Activated CD4-positive, alpha-beta T cell treated with anti-CD3 and anti-CD28 coated beads for 4 hours (primary cell): ENCODE measurements around the gene PNKP.

Experiments
- DNase-seq, 2 donors: peaks; one replicate each; pipeline ENCODE4 v3.0.0-alpha.2; 2020

The PNKP gene

DNA sequence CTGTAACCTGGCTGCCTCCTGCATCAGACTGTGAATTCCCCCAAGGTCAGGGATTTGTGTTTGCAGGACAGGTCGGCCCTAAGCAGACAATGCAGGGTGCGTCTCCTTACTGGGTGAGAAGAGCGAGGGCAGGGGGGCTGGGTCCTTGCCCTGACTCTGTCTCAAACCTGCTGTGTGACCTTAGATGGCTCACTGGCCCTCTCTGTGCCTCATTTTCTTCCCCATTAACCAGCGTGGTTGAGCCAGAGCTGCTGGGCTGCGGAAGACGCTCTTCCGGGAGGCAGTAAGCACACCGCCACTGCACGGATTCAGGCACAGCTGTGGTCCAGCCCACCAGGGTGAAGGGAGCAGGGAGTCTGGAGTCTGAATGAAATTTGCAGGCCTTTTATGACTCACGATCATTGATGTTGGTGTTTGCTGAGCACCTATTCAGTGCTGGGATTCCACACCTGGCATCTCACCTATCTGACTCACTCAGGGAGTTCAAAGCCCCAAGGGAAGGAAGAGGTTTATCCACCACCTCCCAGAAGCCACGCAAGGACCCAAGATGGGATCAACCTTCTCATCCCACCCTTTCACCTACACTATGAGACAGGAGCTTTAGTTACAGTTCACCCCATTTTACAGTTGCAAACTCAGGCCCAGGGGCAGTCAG lies 7.3 kb upstream of the PNKP start:
- DNase-seq: no peak

DNA sequence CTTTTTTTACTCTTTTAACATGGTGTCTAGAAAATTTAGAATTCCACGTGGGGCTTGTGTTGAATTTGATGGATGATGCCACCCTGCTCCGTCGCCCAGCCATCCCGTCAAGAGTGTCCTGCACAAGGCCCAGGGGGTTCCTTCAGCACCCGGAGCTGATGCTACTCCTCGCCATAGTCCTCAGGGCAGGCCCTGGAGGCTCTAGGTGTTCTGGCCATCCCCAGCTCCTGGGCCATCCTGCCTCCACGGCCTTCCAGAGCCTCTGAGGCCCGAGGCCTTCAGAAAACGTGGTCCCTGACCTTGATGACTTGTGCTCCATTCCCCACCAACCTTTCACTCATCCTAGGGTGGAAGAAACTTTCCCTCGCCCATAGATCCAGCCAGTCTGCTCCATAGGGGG lies 6.5 kb upstream of the PNKP start:
- no peak for DNase-seq

DNA sequence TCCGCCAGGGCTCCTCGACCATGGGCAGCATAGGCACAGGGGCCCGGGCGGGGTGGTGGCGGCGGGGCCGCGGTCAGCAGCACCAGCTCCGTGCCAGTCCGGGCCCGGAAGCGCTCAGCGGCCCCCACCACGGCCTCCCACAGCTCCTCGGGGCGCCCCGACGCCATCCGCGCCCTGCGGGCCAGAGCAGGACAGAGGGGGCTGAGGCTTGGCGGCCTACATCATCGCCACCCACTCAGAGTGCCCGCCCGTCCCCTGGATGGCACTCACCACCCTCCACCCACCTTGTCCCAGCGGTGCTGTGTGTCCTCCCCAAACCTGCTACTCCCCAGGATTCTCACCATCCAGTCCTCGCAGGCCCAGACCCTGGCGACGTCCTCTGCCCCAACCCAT lies 5.7 kb upstream of the PNKP start:
- no peak for DNase-seq

DNA sequence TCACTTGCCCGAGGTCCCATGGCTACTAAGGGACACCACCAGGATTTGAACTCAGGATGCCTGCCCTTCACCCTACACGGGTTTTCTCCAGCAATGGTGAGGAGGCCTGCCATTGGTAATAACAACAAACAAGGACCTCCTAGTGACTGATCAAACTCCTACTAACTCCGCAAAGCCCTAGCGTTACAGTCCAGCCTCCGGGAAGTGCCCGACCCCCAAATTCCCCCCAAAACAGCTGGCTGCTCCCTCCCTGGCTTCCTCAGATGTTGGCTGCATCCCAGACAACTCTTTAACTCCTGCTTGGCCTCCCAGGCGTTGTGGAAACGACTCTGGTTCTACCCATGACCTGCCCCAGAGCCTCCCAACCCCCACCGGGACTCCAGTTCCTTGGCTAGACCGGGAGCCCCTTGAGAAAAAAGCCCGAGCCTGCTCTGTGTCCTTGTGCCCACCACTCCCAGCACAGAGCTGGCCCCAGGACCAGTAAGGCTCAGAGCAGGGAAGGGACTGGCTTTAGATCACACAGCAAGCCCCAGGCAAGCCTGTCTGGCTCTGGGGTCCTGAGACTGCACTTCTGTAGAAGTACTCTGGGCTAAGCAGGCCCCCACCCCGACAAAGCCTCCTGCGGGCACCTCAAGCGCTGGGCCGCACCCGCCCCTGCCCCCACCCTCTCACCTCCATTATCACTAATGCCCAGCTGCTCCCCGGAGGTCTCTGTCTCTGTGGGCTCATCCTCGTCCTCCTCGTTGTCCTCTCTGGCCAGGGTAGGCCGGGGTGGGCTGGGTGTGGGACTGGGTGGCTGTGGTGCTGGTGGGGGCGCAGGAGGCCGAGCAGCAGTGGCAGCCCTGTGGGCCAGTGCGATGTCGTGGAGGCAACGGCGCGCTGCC lies 5.1 kb upstream of the PNKP start:
- no peak for DNase-seq

DNA sequence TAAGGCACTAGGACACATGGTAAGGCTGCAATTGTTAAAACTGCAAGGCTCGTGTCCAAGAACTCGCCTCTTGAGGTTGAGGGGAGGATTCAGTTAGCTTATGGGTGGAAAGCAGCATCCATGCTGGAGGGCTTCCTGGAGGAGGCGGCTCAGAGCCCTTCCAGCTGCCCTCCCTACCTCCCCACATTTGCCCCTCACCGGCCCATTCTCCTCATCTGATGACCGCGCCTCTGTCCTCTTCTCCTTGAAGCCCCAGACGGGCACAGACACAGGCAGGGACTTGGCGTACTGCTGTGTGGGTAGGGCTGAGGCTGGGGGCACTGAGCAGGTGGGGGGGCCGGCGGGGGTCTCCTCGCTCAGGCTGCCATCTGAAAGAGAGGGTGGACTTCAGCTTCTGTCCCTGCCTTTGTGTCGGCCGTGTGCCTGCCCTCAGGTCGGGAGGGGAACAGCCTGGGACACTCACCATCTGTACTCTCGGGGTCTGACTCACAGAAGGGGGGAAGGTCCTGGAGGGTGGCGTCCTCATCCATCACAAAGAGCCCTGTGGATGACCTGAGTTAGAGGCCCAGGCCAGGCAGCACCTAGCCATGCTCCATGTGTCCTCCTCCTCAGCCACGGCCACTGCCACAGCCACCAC lies 4.1 kb upstream of the PNKP start:
- no peak for DNase-seq

DNA sequence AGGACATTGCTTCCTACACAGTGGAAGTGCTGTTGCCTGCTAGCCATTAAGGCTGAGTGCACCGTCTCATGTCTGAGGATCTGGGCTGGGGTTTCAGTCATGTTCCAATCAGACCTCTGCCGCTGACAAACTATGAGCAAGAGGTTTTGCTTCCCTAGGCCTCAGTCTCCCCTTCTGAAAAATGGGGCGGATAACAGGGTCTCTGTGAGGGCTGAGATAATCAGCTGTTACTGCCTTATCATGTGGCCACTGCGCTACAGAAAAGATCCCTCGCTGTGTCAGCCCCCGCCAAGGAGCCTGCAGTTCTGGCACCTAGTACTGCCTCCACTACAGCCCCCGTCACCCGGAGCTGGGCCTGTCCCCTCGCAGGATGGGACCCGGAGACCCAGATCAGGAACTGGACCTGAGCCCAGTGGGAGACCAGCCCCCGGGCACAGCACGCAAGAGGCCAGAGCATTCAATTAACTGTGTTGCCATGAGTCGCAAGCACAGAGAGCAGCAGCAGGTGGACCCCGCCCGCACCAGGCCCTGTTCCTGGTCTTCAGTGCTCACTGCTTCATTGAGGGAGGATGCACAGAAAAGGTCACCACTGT lies 3.0 kb upstream of the PNKP start:
- no peak for DNase-seq

DNA sequence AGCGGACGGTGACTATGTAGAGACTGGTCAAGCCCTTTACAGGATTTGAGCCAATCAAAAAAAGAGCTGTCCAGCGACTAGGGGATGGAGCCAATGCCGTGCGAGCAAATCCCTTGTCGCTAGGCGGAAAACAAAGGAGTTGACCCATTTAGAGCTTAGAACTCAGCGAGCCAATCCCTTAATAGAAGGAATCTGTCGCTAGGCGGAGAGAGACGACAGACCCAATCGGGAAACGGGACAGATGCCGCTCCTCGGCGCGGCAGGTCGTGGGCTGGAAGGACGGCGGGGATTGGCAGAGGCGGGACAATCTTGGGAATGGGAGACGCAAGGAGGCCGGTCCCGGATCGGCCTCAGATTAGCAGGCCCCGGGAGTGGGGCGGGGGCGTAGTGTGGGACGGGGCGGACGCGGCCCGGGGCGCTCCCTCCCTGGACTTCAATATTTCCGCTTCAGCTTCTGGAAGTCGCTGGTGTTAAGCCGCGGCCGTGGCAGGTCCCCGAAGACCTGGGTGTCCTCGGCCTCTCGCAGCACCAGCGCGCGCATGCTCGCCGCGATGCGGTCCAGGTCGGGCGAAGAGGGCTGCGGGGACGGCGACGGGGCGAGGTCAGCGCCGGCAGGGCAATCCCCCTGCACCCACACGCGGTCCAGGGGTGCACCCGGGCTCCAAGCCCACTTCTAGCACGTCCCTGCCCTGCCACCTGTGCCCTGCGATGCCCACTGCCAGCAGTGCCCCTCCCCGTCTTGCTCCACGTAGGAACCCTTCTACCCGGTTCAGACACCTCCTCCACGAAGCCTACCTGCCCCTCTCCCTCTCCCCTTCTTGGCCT lies 2.3 kb upstream of the PNKP start:
- DNase-seq: peak; percentile 83 to 86

DNA sequence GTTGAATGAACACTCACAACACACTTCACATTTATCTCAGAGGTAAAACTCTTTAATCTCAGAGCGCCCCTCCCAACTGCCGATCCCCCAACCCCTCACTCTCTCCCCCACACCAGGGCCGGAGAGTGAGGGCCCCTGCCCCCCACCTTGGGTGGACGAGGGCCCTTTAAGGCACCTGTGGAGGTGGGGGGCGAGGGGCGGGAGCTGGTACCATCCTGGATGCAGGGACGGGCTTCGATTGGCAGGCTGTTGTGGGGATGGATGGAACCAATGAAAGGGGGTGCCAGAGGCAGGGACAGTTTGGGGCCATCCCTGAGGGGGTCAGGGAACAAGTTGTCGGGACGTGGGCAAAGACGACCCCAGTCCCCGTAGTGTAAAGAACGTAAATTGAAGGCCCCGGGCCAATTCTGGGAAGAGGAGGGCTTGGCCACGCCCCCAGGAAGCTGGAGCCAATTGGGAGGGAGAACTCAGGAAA lies 1.7 kb upstream of the PNKP start:
- DNase-seq: no peak

DNA sequence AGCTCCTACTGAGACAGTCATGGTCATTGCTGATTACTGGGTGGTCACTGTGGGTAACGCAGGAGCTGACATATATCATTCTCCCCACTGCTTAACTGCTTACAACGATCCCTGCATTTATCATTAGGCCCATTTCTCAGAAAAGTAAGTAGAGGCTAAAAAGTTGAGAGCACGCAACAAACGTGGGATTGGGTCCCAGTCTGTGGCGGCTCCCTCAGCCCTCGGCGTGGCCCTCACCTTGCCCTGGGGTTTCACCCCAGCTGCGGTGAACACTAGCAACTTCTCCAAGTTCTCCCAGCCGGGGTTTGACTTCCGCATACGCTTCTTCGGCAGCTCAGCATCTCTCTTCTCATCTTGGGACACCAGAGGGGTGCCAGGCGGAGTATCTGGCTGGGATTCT lies 2.5 kb downstream of the PNKP start:
- DNase-seq: no peak

DNA sequence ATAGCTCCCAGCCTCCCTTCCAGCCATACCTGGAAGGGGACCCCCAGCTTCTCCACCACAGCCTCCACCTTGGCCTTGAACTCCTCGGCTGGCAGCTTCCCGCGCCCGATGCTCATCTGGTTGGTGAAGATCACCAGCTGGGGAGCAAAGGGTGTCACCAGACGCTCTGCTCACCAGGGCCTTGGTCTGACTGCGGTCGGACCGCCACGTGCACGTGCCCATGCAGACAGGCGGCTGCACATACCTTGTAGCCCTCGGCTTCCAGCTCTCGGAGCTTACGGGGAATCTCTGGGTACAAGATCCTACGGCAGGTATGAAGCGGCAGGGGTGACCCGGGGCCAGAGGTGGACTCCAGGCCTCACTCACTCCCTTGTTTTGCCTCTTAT lies 3.4 kb downstream of the PNKP start:
- DNase-seq: no peak

DNA sequence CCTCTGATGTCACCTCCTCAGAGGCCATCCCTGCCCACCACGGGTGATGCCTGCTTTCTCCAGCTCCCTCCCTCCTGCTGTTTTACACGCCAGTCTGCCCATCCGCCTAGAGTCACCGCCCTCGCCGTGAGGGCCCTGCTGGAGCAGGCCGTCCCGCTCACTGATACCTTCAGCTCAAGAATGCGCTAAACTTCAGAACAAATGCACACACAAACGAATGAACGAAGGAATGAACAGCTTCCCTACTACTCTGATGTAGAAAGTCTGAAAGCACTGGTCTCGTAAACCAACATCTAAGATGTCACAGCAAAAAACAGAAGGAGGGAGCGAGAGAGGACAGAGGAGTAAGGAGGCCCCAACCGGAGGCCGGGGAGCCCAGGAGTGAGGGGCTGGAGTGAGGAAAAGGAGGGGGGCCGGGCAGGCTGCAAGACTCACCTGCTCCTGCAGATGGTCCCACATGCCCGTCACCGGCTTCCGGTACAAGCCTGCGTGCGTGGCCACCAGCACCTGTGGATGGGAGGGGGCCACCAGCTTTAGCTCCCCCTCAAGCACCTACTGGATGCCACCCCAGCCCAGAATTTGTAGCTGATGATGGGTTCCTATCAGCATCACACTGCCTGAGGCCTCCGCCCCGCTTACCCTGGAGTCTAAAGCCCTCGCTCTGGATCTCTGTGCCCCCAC lies 4.0 kb downstream of the PNKP start:
- DNase-seq: no peak

DNA sequence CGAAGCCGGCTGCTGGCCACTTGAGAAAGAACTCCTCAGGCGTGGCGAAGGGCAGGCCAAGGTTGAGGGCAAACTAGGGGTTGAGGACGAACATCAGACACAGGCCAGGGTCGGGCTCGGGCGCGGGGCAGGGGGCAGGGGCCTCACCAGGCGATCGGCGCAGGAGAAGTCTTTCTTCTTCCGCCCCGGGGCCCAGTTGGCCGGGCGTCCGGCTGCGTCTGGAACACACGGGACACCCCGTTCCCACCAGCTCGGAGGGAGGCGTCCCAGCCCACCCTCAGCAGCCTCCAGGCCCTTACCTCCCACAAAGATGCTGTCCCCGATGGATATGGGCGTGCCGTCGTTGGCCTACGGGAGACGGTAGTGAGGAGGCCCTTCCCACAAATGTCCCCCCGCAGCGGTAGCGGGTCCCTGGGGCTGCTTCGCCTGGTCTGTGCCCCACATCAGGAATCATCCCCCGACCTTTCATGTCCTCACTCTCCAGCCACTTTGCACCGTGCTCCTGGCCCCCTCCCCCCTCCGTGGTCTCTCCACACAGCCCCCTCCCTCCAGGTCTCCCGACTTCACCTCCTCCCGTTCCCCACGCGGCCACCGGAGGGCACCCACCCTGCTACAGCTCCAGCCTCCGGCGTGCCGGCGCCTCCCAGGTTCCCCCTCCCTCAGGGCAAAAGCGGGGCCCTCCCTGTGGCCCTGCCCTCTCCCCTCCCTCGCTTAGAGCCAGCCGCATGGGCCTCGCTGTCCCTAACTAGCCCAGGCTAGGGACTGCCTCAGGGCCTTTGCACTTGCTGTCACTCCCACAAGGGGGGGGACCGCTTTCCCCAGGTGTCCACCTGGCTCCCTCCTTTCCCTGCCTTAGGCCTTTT lies 4.8 kb downstream of the PNKP start:
- no peak for DNase-seq

DNA sequence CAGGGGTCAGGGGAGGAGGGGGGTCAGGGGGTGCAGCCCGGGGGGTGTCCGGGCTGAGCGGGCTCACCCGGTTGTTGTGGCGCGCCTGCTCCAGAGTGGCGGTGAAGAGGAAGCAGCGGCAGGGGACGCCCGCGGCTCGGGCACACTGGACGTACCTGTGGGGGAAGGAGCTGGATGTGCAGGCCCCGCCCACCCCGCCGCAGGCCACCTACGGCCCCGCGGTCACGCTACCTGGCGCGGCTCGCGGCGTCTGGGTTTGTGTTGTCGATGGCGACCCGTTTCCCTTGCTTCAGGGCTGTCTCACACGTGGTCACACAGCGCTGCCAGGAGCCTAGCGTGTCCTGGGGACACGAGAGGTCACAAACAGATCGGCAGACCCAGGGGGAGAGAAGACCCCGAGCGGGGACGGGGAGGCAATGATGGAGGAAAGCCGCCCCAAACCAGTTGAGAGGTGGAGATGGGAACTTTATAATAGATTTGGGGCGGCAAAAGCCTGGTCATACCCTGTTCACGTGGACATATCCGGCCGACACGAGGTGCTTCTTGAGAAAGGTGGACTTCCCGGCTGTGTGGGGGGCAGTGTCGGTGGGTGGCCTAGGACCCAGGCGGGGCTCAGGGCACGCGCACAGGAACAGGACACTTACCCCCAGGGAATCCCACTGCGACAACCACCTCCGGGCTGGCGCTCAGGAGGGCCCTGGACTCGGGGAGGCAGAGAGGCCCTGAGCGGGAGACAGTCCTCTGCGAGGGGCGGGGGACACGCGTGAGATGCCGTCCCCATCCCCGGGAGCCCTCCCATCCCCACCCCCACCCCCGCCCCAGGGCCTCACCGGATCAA lies 5.6 kb downstream of the PNKP start:
- no peak for DNase-seq

DNA sequence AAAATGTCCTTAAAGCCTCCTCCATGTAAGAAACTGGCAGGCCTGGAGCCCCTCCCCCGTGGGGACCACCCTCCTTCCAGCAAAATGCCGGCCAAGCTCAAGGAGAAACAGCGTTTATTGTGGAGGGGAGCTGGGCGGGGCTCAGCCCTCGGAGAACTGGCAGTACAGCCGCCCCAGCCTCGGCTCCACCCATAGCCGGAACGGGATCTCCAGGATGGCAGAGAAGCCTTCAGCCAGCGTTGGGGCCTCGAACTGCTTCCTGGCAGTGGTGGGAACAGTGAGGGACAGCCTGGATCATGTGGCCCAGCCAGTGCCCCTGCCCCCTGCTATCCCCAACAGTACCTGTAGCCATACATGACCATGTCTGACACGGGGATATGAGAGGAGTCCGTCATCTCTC lies 6.3 kb downstream of the PNKP start:
- DNase-seq: no peak

DNA sequence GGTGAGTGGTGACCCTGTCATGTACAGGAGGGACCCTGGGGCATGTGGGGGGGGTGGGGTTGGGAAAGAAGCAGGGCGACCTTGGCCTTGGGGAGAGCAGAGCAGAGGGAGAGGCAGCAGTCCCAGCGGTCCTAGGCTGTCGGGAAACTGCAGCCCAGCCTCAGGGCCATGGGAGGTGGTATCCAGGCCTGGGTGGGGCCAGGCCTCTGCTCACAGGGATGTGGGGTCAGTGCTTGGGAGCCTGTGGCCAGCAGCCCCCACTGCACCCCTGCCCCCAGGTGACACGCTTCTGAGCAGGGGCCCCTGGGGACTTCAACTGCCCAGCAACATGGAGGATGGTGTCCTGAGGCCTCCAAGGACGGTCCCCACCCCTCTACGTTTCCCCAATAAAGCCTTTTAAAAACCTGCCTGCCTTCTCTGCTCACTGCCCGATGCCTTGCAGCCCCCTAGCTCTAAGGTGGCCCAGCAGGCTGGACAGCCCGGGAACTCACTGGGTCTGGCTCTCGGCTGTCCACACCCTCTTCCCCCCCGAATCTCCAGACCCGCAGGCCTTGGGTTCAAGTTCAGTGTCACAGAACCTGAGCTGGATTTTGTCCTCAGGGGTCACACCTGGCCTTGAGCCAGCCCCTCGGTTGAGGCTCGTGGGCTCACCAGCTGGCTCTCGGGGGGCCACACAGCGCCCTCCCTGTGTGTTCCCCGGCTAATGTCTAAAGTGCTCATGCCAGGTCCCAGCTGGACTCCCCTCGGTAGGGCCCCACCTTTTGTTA lies 6.9 kb downstream of the PNKP start:
- no peak for DNase-seq

DNA sequence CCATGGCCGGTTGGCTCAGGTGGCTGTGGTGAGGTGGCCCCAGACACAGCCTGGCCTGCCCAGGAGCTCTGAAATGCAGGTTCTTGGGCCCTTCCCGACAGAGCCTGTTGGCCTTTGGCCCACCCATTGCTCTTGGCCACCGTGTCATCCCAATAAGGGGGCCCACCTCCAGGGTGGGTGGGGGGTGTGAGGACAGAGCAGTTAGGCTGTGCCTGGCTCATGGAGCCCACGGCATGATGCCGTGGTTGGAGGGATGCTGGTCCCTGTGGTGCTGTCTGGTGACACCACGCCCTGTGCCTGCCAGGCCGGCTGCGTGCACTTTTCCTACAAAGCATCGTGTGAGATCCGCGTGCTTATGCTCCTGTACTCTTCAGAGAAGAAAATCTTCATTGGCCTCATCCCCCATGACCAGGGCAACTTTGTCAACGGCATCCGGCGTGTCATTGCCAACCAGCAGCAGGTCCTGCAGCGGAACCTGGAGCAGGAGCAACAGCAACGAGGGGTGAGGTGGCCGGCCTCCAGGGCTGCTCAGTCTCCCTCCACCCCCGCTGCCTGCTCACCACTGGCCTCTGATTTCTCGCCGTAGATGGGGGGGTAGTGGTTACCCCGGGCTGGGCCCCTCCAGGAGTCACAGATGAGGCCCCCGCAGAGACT lies 7.6 kb downstream of the PNKP start:
- no peak for DNase-seq

DNA sequence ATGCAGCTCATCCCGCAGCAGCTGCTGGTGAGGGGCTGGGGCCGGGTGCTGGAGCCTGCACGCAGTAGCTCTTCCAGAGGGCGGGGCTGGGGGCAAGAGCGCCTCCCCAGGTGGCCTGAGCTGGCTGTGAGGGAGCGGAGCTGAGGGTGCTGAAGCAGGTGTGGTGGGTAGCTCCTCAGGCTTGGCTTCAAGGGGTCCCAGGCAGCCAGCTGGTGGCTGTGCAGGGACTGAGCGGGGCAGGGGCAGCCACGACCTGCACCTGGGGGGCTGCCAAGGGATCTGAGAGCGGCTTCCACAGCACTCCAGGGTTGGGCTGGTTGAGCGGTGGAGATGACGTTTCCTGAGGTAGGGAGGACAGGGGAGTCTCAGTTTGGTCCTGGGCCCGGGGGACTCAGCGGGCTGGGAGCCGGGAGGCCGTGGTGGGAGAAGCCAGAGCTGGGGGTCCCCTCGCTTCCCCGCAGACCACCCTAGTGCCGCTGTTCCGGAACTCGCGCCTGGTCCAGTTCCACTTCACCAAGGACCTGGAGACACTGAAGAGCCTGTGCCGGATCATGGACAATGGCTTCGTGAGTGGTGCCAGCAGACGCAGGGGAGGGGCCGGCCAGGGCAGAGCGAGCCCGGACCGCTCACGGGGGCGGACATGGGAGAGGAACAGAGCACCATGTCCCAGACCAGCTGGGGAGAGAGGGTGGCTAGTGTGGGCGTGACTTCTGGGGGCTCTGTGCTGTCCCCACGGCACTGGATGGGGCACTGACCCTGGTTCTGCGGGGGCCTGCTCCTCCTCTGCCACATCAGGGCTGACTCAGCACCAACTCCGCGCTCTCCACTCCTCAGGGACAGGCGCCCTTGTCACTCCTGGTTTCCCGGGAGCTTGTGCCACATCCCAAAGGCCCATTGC lies 9.0 kb downstream of the PNKP start:
- DNase-seq: no peak

DNA sequence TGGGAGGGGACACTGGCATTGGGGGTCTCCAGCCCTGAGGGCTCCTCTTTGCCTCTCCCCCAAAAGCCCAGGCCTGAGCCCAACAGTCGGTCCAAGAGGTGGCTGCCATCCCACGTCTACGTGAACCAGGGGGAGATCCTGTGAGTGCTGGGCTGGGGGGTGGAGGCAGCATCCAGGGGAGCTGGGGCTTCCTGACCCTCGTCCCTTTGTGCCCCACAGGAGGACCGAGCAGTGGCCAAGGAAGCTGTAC lies 9.6 kb downstream of the PNKP start:
- no peak for DNase-seq
